Fibroblast of pulmonary artery (primary cell): Measurements from ENCODE around the gene SPART.
A peak's percentile ranks its signal among the peaks of the same experiment; 100 is the strongest.

Source experiments
- DNase-seq: peaks from one replicate; pipeline ENCODE4 v3.0.0-alpha.2; 2010; ENCODE audit warnings: low read depth
- H3K4me3 ChIP-seq: replicated peaks from 2 replicates; pipeline ENCODE4 v1.5.1; 2011; ENCODE audit warnings: low read depth, mild to moderate bottlenecking, control low read depth, low read length, moderate library complexity
- CTCF ChIP-seq: IDR thresholded peaks from 2 replicates; pipeline ENCODE4 v1.5.1; 2011; ENCODE audit warnings: mild to moderate bottlenecking, control low read depth, low read length, inconsistent platforms; ENCODE audit errors: missing control alignments

The SPART gene

GRCh38 chr13:36354842-36355623 is 8.8 kb upstream of the SPART start:
- no peak overlapping the region for H3K4me3 ChIP-seq
- no peak for DNase-seq
- TF ChIP-seq CTCF = no peak

DNA sequence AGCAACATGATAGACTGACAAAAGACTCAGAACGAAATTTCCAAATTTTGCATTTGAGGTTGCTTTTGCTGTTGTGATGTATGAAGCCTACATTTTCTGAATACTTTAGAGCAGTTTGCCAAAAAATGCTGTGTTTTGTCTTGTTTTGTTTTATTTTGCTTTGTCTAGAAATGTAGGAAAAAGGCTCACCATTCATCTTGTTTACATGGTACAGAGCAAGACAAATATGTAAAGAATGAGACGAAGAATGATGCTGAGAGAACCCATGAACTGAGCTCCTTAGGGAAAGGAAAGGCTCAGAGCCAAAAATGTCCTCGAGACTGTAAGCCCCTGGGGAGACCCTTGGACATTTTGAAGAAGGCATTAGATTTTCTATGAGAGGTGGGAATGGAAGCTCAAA is 6.8 kb upstream of the SPART start:
- DNase-seq = peak; percentile 45
- no peak overlapping the region for H3K4me3 ChIP-seq
- no peak for TF ChIP-seq CTCF

GRCh38 chr13:36352350-36352749 is 6.2 kb upstream of the SPART start:
- H3K4me3 ChIP-seq = no peak overlapping the region
- DNase-seq = peak; percentile 43
- TF ChIP-seq CTCF = no peak

DNA sequence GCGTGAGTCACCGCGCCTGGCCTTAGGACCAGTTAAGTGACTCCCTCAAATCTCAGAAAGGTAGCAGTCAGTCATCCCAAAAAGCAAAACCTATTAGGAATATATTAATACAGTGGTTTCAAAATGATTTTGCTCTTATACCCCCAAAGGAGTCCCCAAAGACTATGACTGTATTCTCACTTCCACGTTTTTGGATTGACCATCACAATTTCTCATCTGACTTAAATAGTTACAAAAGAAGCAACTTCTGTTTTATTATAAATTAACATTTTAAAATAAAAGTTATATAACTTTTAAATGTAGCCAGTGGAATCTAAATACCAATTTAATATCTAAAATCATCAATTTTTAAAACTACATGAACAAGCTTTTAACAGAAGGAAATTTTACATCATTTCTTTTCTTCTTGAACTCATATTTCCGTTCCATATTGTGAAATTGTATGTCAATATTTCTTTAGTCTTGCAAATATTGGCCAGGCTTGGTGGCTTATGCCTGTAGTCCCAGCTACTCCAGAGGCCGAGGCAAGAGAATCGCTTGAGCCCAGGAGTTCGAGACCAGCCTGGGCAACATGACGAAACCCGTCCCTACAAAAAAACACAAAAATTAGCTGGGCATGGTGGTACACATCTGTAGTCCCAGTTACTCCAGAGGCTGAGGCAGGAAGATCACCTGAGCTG is 1.5 kb upstream of the SPART start:
- TF ChIP-seq CTCF = no peak
- no peak for DNase-seq
- H3K4me3 ChIP-seq = no peak overlapping the region

GRCh38 chr13:36345438-36346221 is 564 bp downstream of the SPART start:
- DNase-seq = peak; percentile 94
- no peak for TF ChIP-seq CTCF
- H3K4me3 ChIP-seq = peak overlapping the region; percentile 92

- H3K4me3 ChIP-seq = peak overlapping the region; percentile 92
- no peak for TF ChIP-seq CTCF
- DNase-seq = peak; percentile 34
Observed at GRCh38 chr13:36344886-36345437, 1.2 kb downstream of the SPART start.
